Astrocyte (in vitro differentiated cells and primary cell): ENCODE results near the gene SLC22A7.

Source experiments
- CTCF ChIP-seq: IDR thresholded peaks from 2 replicates; pipeline ENCODE4 v1.5.1; 2011; ENCODE audit warnings: low read depth, mild to moderate bottlenecking, inconsistent platforms, low read length, moderate library complexity; ENCODE audit not compliant: insufficient read depth
- EZH2 ChIP-seq: IDR thresholded peaks from 2 replicates; pipeline ENCODE4 v1.6.1; 2012; ENCODE audit warnings: mild to moderate bottlenecking, low read length, inconsistent platforms; ENCODE audit not compliant: insufficient read depth

GRCh38 chr6:43285832-43286231 lies 12.2 kb upstream of the SLC22A7 start:
- TF ChIP-seq CTCF (no peak), EZH2 (no peak)
